ENCODE data around the gene ANKAR.
"Not testable (repeated sequence)": the region's sequence is repeated elsewhere in the genome, so short reads cannot be mapped to it uniquely, and the experiment has no call there.

ANKAR gene

DNA sequence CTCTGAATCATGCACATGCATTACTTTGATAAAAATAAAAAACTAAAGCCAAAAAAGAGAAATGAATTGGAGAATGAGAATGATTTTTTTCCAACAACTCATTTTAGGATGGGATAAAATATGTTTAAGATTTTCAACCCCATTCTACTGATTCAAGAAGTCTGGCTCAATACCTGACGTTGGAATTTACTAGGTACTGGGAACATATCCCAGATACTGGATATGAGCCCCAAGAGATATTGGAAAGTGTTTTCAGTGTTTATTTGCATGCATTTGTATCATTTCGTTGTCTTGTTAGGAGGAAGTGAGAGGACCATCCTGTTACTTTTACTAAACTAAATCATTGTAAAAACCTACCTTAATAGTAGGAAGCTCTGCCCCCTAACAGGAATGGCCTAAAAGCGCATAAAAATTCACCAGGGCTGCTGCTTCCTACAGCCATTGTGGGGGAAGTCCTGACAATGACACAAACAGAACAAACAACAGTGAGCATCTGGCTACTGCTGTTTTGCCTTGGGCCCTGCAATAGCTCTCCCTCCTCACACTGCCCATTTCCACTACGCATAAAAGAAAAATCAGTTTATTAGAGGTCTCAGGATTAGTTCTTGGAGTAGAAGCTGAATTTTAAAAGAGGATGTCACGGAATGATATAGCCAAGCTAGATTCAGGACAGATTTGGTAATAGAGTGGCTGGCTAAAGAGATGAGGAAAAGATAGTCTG, 35.2 kb downstream of the ANKAR start:
- TF ChIP-seq, protein P1, sequence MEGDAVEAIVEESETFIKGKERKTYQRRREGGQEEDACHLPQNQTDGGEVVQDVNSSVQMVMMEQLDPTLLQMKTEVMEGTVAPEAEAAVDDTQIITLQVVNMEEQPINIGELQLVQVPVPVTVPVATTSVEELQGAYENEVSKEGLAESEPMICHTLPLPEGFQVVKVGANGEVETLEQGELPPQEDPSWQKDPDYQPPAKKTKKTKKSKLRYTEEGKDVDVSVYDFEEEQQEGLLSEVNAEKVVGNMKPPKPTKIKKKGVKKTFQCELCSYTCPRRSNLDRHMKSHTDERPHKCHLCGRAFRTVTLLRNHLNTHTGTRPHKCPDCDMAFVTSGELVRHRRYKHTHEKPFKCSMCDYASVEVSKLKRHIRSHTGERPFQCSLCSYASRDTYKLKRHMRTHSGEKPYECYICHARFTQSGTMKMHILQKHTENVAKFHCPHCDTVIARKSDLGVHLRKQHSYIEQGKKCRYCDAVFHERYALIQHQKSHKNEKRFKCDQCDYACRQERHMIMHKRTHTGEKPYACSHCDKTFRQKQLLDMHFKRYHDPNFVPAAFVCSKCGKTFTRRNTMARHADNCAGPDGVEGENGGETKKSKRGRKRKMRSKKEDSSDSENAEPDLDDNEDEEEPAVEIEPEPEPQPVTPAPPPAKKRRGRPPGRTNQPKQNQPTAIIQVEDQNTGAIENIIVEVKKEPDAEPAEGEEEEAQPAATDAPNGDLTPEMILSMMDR (IDR thresholded peaks at IDR 0.05; ENCODE audit: insufficient read depth, low read length, poor library complexity, severe bottlenecking): no peak
- H3K27me3 ChIP-seq (replicated peaks; ENCODE audit: control insufficient read depth, insufficient read depth, low read length): no peaks in the 10 kb centered on the region
- DNase-seq (ENCODE audit: extremely low read depth, insufficient read length): no peak
- no peak overlapping the region for H3K4me3 ChIP-seq (replicated peaks; ENCODE audit: low read depth, low read length)
- no peaks in the 10 kb centered on the region for H3K36me3 ChIP-seq (ENCODE audit: control insufficient read depth, insufficient read depth, low read length)

DNA sequence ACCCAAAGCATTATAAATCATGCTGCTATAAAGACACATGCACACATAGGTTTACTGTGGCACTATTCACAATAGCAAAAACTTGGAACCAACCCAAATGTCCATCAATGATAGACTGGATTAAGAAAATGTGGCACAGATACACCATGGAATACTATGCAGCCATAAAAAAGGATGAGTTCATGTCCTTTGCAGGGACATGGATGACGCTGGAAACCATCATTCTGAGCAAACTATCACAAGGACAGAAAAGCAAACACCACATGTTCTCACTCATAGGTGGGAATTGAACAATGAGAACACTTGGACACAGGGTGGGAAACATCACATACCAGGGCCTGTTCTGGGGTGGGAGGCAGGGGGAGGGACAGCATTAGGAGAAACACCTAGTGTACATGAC, 43.1 kb downstream of the ANKAR start:
- H3K4me3 ChIP-seq (replicated peaks; ENCODE audit: low read depth, low read length); H3K27me3 ChIP-seq (replicated peaks; ENCODE audit: control insufficient read depth, insufficient read depth, low read length); H3K36me3 ChIP-seq (ENCODE audit: control insufficient read depth, insufficient read depth, low read length); DNase-seq (ENCODE audit: extremely low read depth, insufficient read length): not testable (repeated sequence)

DNA sequence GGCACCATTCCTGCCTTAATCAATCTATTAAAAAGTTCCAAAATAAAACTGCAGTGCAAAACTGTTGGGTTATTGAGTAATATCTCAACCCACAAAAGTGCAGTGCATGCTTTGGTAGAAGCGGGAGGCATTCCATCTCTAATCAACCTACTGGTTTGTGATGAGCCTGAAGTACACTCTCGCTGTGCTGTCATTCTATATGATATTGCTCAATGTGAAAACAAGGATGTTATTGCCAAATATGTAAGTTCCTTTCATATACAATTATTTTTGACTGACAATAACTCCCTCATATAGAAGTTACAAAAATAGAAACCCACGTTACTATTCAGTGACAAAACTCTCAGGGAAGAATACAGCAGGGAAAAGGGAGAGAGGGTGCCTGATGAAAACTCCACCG, 45.1 kb downstream of the ANKAR start:
- no peaks in the 10 kb centered on the region for H3K36me3 ChIP-seq (ENCODE audit: control insufficient read depth, insufficient read depth, low read length)
- H3K27me3 ChIP-seq (replicated peaks; ENCODE audit: control insufficient read depth, insufficient read depth, low read length): no peaks in the 10 kb centered on the region
- H3K4me3 ChIP-seq (replicated peaks; ENCODE audit: low read depth, low read length): no peak overlapping the region
- TF ChIP-seq, protein P1 (IDR thresholded peaks at IDR 0.05; ENCODE audit: insufficient read depth, low read length, poor library complexity, severe bottlenecking): no peak
- DNase-seq (ENCODE audit: extremely low read depth, insufficient read length): no peak

DNA sequence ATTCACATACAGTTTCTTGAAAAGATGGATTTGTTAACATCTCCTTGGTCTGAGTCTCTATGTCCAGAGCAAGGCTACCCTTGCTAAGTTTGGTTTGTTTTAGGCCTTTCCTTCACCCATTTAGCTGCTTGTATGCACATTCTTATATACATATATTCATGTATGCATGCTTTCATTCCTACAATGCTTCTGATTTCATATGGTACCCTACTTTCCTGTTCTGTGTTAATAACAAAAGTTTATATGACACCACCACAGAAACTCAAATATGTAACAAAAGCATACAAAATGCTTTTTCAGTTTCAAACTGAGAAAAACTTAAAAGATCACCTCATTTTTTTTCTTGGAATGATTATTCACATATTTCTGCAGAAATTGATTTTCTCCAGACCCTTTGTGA, 48.7 kb downstream of the ANKAR start:
- Histone ChIP-seq H3K27me3 (replicated peaks; ENCODE audit: control insufficient read depth, insufficient read depth, low read length) (no peaks in the 10 kb centered on the region), H3K36me3 (ENCODE audit: control insufficient read depth, insufficient read depth, low read length) (no peaks in the 10 kb centered on the region), H3K4me3 (replicated peaks; ENCODE audit: low read depth, low read length) (no peak overlapping the region)
- TF ChIP-seq, protein P1 (IDR thresholded peaks at IDR 0.05; ENCODE audit: insufficient read depth, low read length, poor library complexity, severe bottlenecking): no peak
- DNase-seq (ENCODE audit: extremely low read depth, insufficient read length): no peak
